ENCODE results near the gene MICALL1. TPM values are rescaled to one million over a fixed set of nuclear protein-coding genes. Genes with fewer than 3 reads are reported as not detected.

The MICALL1 gene
- total and polyA plus RNA-seq, 8 donors, result 8.8 to 22.3 (median 19.2) TPM

DNA sequence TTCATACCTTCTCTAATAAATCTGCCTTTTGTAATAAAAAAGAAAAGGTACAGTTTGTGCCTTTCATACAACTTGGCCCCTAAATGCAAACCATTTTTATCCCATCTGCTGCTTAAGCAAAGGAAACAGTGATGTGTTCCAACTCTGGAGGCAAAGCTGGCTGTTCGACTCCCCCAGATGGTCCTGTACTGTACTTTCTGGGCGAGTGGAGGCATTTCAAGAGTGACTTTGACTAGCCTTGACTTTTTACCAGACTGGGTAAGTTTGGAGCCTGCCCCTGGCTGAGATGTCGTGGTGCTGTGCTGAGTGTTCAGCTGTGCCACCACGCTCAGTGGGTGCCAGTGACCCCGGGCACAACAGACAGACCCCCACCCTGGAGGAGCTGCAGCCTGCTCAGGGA, 10.2 kb downstream of the MICALL1 start:
- no peaks in the 10 kb centered on the region for H3K4me1 ChIP-seq
- 88 to 89% methylated on average over 5 of the region's 5 CpGs for WGBS, 2 donors
- peaks cover 0 to 49% (median 5%) of the 10 kb centered on the region in 3 donors for H3K36me3 ChIP-seq
- ATAC-seq (no peak), DNase-seq (no peak), FAIRE-seq (no peak)
- intact Hi-C loops (cut with DNase I), result no loop called here
- TF ChIP-seq, protein P1, sequence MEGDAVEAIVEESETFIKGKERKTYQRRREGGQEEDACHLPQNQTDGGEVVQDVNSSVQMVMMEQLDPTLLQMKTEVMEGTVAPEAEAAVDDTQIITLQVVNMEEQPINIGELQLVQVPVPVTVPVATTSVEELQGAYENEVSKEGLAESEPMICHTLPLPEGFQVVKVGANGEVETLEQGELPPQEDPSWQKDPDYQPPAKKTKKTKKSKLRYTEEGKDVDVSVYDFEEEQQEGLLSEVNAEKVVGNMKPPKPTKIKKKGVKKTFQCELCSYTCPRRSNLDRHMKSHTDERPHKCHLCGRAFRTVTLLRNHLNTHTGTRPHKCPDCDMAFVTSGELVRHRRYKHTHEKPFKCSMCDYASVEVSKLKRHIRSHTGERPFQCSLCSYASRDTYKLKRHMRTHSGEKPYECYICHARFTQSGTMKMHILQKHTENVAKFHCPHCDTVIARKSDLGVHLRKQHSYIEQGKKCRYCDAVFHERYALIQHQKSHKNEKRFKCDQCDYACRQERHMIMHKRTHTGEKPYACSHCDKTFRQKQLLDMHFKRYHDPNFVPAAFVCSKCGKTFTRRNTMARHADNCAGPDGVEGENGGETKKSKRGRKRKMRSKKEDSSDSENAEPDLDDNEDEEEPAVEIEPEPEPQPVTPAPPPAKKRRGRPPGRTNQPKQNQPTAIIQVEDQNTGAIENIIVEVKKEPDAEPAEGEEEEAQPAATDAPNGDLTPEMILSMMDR (IDR thresholded peaks at IDR 0.05), result no peak
- H3K27me3 ChIP-seq, result no peaks in the 10 kb centered on the region
- no peaks in the 10 kb centered on the region for H3K9me3 ChIP-seq
- no peak overlapping the region for H3K4me3 ChIP-seq
- no peak overlapping the region for H3K27ac ChIP-seq

DNA sequence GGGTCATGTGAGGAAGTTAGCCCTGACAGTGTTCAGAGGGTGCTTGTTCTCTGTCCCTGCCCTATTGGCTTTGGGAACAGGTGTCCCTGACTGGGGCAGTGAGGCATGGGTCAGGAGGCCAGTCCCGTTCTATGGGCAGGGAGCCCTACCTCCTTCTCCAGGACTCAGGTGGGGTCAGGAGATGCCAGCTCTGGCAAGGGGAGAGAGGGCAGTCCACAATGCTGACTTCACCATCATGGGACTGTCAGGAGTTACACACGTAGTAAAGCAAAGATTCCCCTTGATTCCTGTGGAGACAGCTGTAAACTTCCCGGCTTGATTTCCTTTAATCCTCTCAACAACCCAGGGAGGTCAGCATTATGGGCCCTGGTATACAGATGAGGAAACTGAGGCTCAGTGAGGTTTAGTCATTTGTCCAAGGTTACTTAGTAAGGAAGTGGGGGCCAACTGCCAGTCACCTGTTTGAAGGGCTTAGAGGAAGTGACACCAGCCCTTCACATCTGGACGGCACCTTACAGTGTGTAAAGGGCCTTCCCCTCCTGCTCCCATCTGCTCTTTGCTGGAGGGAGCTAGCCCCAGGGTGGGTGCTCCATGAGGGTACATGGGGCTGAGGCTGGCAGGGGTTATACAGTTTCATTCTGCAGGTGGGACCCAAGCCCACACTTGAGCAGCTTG, 11.9 kb downstream of the MICALL1 start:
- ATAC-seq, result peak in 2 of 4 donors; percentile 14
- Histone ChIP-seq H3K27ac (no peak overlapping the region), H3K4me3 (no peak overlapping the region), H3K4me1 (no peaks in the 10 kb centered on the region), H3K36me3 (peaks cover 0 to 49% (median 5%) of the 10 kb centered on the region in 3 donors), H3K9me3 (no peaks in the 10 kb centered on the region), H3K27me3 (no peaks in the 10 kb centered on the region)
- TF ChIP-seq, protein P1 (IDR thresholded peaks at IDR 0.05), result no peak
- intact Hi-C loops (cut with DNase I), result no loop called here
- 78 to 86% methylated on average over 4 of the region's 4 CpGs for WGBS, 2 donors
- DNase-seq, result no peak
- no peak for FAIRE-seq

DNA sequence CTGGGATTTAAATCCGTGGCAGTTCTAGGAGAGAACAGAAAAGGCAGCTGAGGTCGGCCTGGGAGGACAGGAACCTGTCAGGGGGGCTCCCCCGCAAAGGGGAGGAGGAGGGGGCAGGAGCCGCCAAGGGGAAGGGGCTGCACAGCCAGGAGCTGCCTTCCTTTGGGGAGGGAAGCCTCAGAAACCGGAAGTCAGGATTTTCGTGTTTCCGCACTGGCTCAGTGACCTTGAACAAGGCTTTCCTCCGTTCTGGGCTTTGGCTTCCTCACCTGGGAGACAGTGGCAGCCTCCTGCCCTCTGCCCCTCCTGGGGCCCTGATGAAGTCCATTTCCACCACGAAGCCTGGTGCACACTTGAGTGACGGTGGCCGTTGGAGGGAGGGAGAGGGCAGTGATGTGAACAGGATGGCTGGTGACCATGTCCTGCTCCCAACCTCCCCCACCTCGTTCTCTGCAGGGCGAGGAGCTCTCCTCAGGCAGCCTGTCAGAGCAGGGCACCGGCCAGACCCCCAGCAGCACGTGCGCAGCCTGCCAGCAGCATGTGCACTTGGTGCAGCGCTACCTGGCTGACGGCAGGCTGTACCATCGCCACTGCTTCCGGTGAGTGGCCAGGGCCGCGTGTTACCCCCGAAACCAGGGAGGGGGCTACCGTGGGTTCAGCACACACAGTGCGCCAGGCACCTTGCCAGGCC, 12.6 kb downstream of the MICALL1 start:
- Histone ChIP-seq H3K36me3 (peaks cover 0 to 46% (median 5%) of the 10 kb centered on the region in 3 donors), H3K27ac (no peak overlapping the region), H3K27me3 (no peaks in the 10 kb centered on the region), H3K4me3 (no peak overlapping the region), H3K4me1 (no peaks in the 10 kb centered on the region), H3K9me3 (no peaks in the 10 kb centered on the region)
- ATAC-seq, result peak in 2 of 4 donors; percentile 34 to 58
- no peak for DNase-seq
- intact Hi-C loops (cut with DNase I), result no loop called here
- TF ChIP-seq, protein P1 (IDR thresholded peaks at IDR 0.05), result no peak
- no peak for FAIRE-seq
- WGBS, 2 donors, result 71 to 76% methylated on average over 23 to 25 of the region's 25 CpGs

DNA sequence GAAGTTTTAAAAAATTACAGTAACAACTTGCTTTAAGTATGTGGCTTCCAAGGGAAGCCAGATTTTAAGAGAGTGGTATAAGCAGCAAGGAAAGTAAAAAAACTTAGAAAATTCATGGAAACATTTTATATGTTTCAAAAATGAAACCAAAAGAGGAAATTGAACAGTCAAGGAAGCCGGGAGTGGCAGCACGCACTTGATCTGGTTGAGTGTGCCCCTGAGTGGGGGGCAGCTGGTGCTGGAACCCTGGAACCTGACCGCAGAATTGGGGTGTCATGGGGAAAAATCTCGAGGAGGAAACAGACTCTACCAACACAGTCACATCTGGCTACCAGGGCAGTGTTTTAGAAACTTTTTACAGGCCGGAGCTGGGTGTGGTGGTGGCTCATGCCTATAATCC, 14.0 kb downstream of the MICALL1 start:
- H3K27me3 ChIP-seq, result no peaks in the 10 kb centered on the region
- H3K4me1 ChIP-seq, result peaks cover 5 to 7% (median 5%) of the 10 kb centered on the region in 3 donors
- FAIRE-seq (no peak), ATAC-seq (no peak), DNase-seq (no peak)
- TF ChIP-seq, protein P1 (IDR thresholded peaks at IDR 0.05), result no peak
- intact Hi-C loops (cut with DNase I), result no loop called here
- WGBS, 2 donors, result 86 to 92% methylated on average over 5 of the region's 5 CpGs
- H3K9me3 ChIP-seq, result no peaks in the 10 kb centered on the region
- no peak overlapping the region for H3K4me3 ChIP-seq
- H3K36me3 ChIP-seq, result peaks cover 0 to 49% (median 5%) of the 10 kb centered on the region in 3 donors
- no peak overlapping the region for H3K27ac ChIP-seq

DNA sequence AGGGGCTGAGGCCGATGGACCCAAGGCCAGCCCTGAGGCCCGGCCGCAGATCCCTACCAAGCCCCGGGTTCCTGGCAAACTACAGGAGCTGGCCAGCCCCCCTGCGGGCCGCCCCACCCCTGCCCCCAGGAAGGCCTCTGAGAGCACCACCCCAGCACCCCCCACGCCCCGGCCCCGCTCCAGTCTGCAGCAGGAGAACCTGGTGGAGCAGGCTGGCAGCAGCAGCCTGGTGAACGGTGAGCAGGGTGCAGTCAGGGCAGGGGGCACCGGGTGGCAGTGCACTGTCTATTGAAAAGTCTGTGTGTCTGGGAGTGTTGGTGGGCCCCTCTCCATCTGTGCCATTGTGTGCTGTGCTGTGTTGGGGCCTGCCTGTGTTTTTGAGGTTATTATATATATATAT, 16.1 kb downstream of the MICALL1 start:
- peaks cover 0 to 44% (median 10%) of the 10 kb centered on the region in 3 donors for H3K36me3 ChIP-seq
- ATAC-seq (no peak), FAIRE-seq (no peak), DNase-seq (no peak)
- intact Hi-C loops (cut with DNase I), result no loop called here
- no peaks in the 10 kb centered on the region for H3K27me3 ChIP-seq
- peaks cover 6 to 17% (median 6%) of the 10 kb centered on the region in 3 donors for H3K4me1 ChIP-seq
- H3K27ac ChIP-seq, result no peak overlapping the region
- 90 to 95% methylated on average over 11 of the region's 11 CpGs for WGBS, 2 donors
- TF ChIP-seq, protein P1 (IDR thresholded peaks at IDR 0.05), result no peak
- H3K9me3 ChIP-seq, result no peaks in the 10 kb centered on the region
- H3K4me3 ChIP-seq, result no peak overlapping the region
